Mesothelial cell of epicardium (in vitro differentiated cells): Measurements from ENCODE around the gene FRMPD4. TPM values are rescaled to one million over a fixed set of nuclear protein-coding genes. Genes with fewer than 3 reads are reported as not detected.

ENCODE experiments used
- DNase-seq, 2 experiments: peaks; one replicate each; pipeline ENCODE4 v3.0.0; 2021; ENCODE audit warnings: low spot score in 2 of 2; ENCODE audit not compliant: unreplicated experiment in 2 of 2
- H3K27ac Mint-ChIP-seq: 2 replicates; pipeline ENCODE4 v1.8.0; 2021; ENCODE audit warnings: mixed read lengths
- H3K27me3 Mint-ChIP-seq: 2 replicates; pipeline ENCODE4 v1.8.0; 2021; ENCODE audit warnings: low read depth, mixed read lengths
- H3K36me3 Mint-ChIP-seq: 2 replicates; pipeline ENCODE4 v1.8.0; 2021; ENCODE audit warnings: mixed read lengths
- H3K4me1 Mint-ChIP-seq: 2 replicates; pipeline ENCODE4 v1.8.0; 2021; ENCODE audit warnings: mixed read lengths
- H3K4me3 Mint-ChIP-seq: 2 replicates; pipeline ENCODE4 v1.8.0; 2021; ENCODE audit warnings: mild to moderate bottlenecking, moderate library complexity, mixed read lengths
- H3K9me3 Mint-ChIP-seq: 2 replicates; pipeline ENCODE4 v1.8.0; 2021; ENCODE audit warnings: mixed read lengths
- CTCF ChIP-seq: fragments of 200-600 bp; sonication (generic); IDR thresholded peaks from one replicate; pipeline ENCODE4 v1.5.0; 2021; ENCODE audit warnings: antibody characterized with exemption; ENCODE audit not compliant: unreplicated experiment
- total RNA-seq: library from RNA; stranded (reverse); gene quantifications from 3 replicates; pipeline ENCODE4 v1.2.1, GENCODE V29; 2021

FRMPD4 gene
- total RNA-seq, 1 donor from 2014 or later: not detected

- no peak overlapping the region for H3K27ac Mint-ChIP-seq
- H3K36me3 Mint-ChIP-seq: no peaks in the 10 kb centered on the region
- no peaks in the 10 kb centered on the region for H3K4me1 Mint-ChIP-seq
- no peaks in the 10 kb centered on the region for H3K27me3 Mint-ChIP-seq
- TF ChIP-seq CTCF: no peak
- H3K4me3 Mint-ChIP-seq: no peak overlapping the region
- H3K9me3 Mint-ChIP-seq: peaks cover 22% of the 10 kb centered on the region
- no peak for DNase-seq
Measured at GRCh38 chrX:12170755-12171154, 32.5 kb downstream of the FRMPD4 start.

- H3K9me3 Mint-ChIP-seq: peaks cover 26% of the 10 kb centered on the region
- no peak overlapping the region for H3K4me3 Mint-ChIP-seq
- no peak for TF ChIP-seq CTCF
- H3K36me3 Mint-ChIP-seq: no peaks in the 10 kb centered on the region
- no peak overlapping the region for H3K27ac Mint-ChIP-seq
- no peaks in the 10 kb centered on the region for H3K4me1 Mint-ChIP-seq
- H3K27me3 Mint-ChIP-seq: no peaks in the 10 kb centered on the region
- DNase-seq: no peak
Measured at GRCh38 chrX:12174358-12174757, 36.1 kb downstream of the FRMPD4 start.

GRCh38 chrX:12197030-12197429 lies 58.8 kb downstream of the FRMPD4 start:
- no peak for DNase-seq
- no peak overlapping the region for H3K27ac Mint-ChIP-seq
- H3K27me3 Mint-ChIP-seq: no peaks in the 10 kb centered on the region
- TF ChIP-seq CTCF: no peak
- no peaks in the 10 kb centered on the region for H3K36me3 Mint-ChIP-seq
- no peaks in the 10 kb centered on the region for H3K4me1 Mint-ChIP-seq
- H3K9me3 Mint-ChIP-seq: peaks cover 27% of the 10 kb centered on the region
- no peak overlapping the region for H3K4me3 Mint-ChIP-seq

GRCh38 chrX:12206413-12206812 lies 68.1 kb downstream of the FRMPD4 start:
- no peak overlapping the region for H3K4me3 Mint-ChIP-seq
- no peak overlapping the region for H3K27ac Mint-ChIP-seq
- peaks cover 29% of the 10 kb centered on the region for H3K9me3 Mint-ChIP-seq
- no peak for DNase-seq
- no peaks in the 10 kb centered on the region for H3K36me3 Mint-ChIP-seq
- TF ChIP-seq CTCF: no peak
- peaks cover 22% of the 10 kb centered on the region for H3K27me3 Mint-ChIP-seq
- no peaks in the 10 kb centered on the region for H3K4me1 Mint-ChIP-seq

- Mint-ChIP-seq H3K9me3 (peaks cover 25% of the 10 kb centered on the region), H3K27me3 (peaks cover 4% of the 10 kb centered on the region), H3K36me3 (no peaks in the 10 kb centered on the region), H3K27ac (no peak overlapping the region), H3K4me3 (no peak overlapping the region), H3K4me1 (no peaks in the 10 kb centered on the region)
- DNase-seq: no peak
- no peak for TF ChIP-seq CTCF
Measured at GRCh38 chrX:12210196-12210815, 72.0 kb downstream of the FRMPD4 start.

GRCh38 chrX:12210971-12211370 lies 72.7 kb downstream of the FRMPD4 start:
- Mint-ChIP-seq H3K27me3 (peaks cover 4% of the 10 kb centered on the region), H3K4me3 (no peak overlapping the region), H3K27ac (no peak overlapping the region), H3K4me1 (no peaks in the 10 kb centered on the region), H3K36me3 (no peaks in the 10 kb centered on the region), H3K9me3 (peaks cover 26% of the 10 kb centered on the region)
- no peak for TF ChIP-seq CTCF
- no peak for DNase-seq
